H9 (cell line): ENCODE measurements around the gene SOCS1. TPM values are rescaled to one million over a fixed set of nuclear protein-coding genes. Genes with fewer than 3 reads are reported as not detected.

Experiments
- DNase-seq: peaks from one replicate; pipeline ENCODE4 v3.0.0-alpha.2; 2017
- H2AFZ ChIP-seq: one replicate; pipeline ENCODE4 v1.6.1; 2013; ENCODE audit warnings: mild to moderate bottlenecking, low read length, control low read depth, moderate library complexity
- H2AK5ac ChIP-seq: 2 replicates; pipeline ENCODE4 v1.6.1; 2013; ENCODE audit warnings: low read length, control low read depth, mixed read lengths; ENCODE audit not compliant: insufficient read length
- H2BK120ac ChIP-seq: one replicate; pipeline ENCODE4 v1.6.1; 2013; ENCODE audit warnings: low read depth, mild to moderate bottlenecking, low read length, control low read depth, inconsistent platforms; ENCODE audit not compliant: poor library complexity, severe bottlenecking
- H2BK12ac ChIP-seq: 2 replicates; pipeline ENCODE4 v1.6.1; 2013; ENCODE audit warnings: low read length, control low read depth, mixed read lengths, low read depth; ENCODE audit not compliant: insufficient read length
- H2BK15ac ChIP-seq: 2 replicates; pipeline ENCODE4 v1.6.1; 2013; ENCODE audit warnings: low read depth, low read length, control low read depth
- H2BK20ac ChIP-seq: one replicate; pipeline ENCODE4 v1.6.1; 2013; ENCODE audit warnings: low read depth, mild to moderate bottlenecking, low read length, control low read depth, inconsistent platforms; ENCODE audit not compliant: poor library complexity, severe bottlenecking
- H2BK5ac ChIP-seq: 2 replicates; pipeline ENCODE4 v1.6.1; 2013; ENCODE audit warnings: low read length, control low read depth, mixed read lengths; ENCODE audit not compliant: insufficient read length
- H3K14ac ChIP-seq: 2 replicates; pipeline ENCODE4 v1.6.1; 2013; ENCODE audit warnings: low read length, control low read depth; ENCODE audit not compliant: insufficient read depth
- H3K18ac ChIP-seq: 2 replicates; pipeline ENCODE4 v1.6.1; 2013; ENCODE audit warnings: low read depth, mild to moderate bottlenecking, mixed read lengths, low read length, control low read depth; ENCODE audit not compliant: insufficient read length
- H3K23ac ChIP-seq: 2 replicates; pipeline ENCODE4 v1.6.1; 2013; ENCODE audit warnings: low read length, control low read depth, mixed read lengths, low read depth; ENCODE audit not compliant: insufficient read length
- H3K23me2 ChIP-seq: 2 replicates; pipeline ENCODE4 v1.6.1; 2013; ENCODE audit warnings: low read depth, mild to moderate bottlenecking, mixed read lengths, low read length, control low read depth; ENCODE audit not compliant: insufficient read length, poor library complexity, severe bottlenecking
- H3K27ac ChIP-seq: 2 replicates; pipeline ENCODE4 v1.5.1; 2013; ENCODE audit warnings: low read length, control low read depth, mixed read lengths, low read depth; ENCODE audit not compliant: insufficient read length
- H3K27me3 ChIP-seq: 2 replicates; pipeline ENCODE4 v1.6.1; 2013; ENCODE audit warnings: low read length, control low read depth, inconsistent platforms; ENCODE audit not compliant: insufficient read depth
- H3K4ac ChIP-seq: 2 replicates; pipeline ENCODE4 v1.6.1; 2013; ENCODE audit warnings: low read depth, mild to moderate bottlenecking, control low read depth, inconsistent platforms, low read length, moderate library complexity
- H3K4me1 ChIP-seq: 2 replicates; pipeline ENCODE4 v1.6.1; 2013; ENCODE audit warnings: low read length, control low read depth, inconsistent platforms; ENCODE audit not compliant: insufficient read depth
- H3K4me2 ChIP-seq: 2 replicates; pipeline ENCODE4 v1.6.1; 2013; ENCODE audit warnings: low read length, control low read depth, mixed read lengths; ENCODE audit not compliant: insufficient read length, insufficient read depth
- H3K56ac ChIP-seq: 2 replicates; pipeline ENCODE4 v1.6.1; 2013; ENCODE audit warnings: low read depth, mild to moderate bottlenecking, mixed read lengths, low read length, control low read depth; ENCODE audit not compliant: insufficient read length
- H3K79me1 ChIP-seq: 2 replicates; pipeline ENCODE4 v1.6.1; 2013; ENCODE audit warnings: low read depth, mild to moderate bottlenecking, moderate library complexity, low read length, control low read depth, inconsistent platforms; ENCODE audit not compliant: insufficient read depth, poor library complexity, severe bottlenecking
- H3K79me2 ChIP-seq: 2 replicates; pipeline ENCODE4 v1.6.1; 2013; ENCODE audit warnings: low read length, control low read depth, inconsistent platforms; ENCODE audit not compliant: insufficient read depth
- H3K9ac ChIP-seq: 2 replicates; pipeline ENCODE4 v1.6.1; 2013; ENCODE audit warnings: low read length, control low read depth, mixed read lengths; ENCODE audit not compliant: insufficient read length; ENCODE audit errors: extremely low read depth
- H3K9me3 ChIP-seq: one replicate; pipeline ENCODE4 v1.6.1; 2013; ENCODE audit warnings: low read depth, low read length, inconsistent platforms; ENCODE audit not compliant: control insufficient read depth
- H3T11ph ChIP-seq: one replicate; pipeline ENCODE4 v1.6.1; 2013; ENCODE audit warnings: mild to moderate bottlenecking, low read length, control low read depth, inconsistent platforms
- H4K20me1 ChIP-seq: one replicate; pipeline ENCODE4 v1.6.1; 2013; ENCODE audit not compliant: control insufficient read depth, insufficient read length, insufficient read depth
- H4K5ac ChIP-seq: 2 replicates; pipeline ENCODE4 v1.6.1; 2013; ENCODE audit warnings: low read depth, mild to moderate bottlenecking, mixed read lengths, low read length, control low read depth; ENCODE audit not compliant: insufficient read length
- H4K8ac ChIP-seq: replicated peaks from 2 replicates; pipeline ENCODE4 v1.6.1; 2013; ENCODE audit warnings: low read length, control low read depth, mixed read lengths, low read depth; ENCODE audit not compliant: insufficient read length
- H4K91ac ChIP-seq: 2 replicates; pipeline ENCODE4 v1.6.1; 2013; ENCODE audit warnings: low read depth, mild to moderate bottlenecking, moderate library complexity, mixed read lengths, low read length, control low read depth; ENCODE audit not compliant: insufficient read length
- H3K27ac Mint-ChIP-seq, 3 experiments: 2 replicates in 2 of 3; 3 replicates in 1 of 3; pipeline ENCODE4 v1.8.0; 2020 to 2021; ENCODE audit warnings: mixed read lengths in 3 of 3, mild to moderate bottlenecking in 1 of 3, moderate library complexity in 1 of 3
- H3K27me3 Mint-ChIP-seq: 2 replicates; pipeline ENCODE4 v1.8.0; 2021; ENCODE audit warnings: low read depth, mild to moderate bottlenecking, moderate library complexity, mixed read lengths
- H3K36me3 Mint-ChIP-seq, 3 experiments: 2 replicates in 2 of 3; 3 replicates in 1 of 3; pipeline ENCODE4 v1.8.0; 2020 to 2021; ENCODE audit warnings: low read depth in 3 of 3, mixed read lengths in 3 of 3; ENCODE audit not compliant: insufficient read depth in 1 of 3
- H3K4me1 Mint-ChIP-seq, 2 experiments: 2 replicates each; pipeline ENCODE4 v1.8.0; 2020; ENCODE audit warnings: mixed read lengths in 2 of 2
- H3K4me3 Mint-ChIP-seq, 2 experiments: 2 replicates in 1 of 2; 3 replicates in 1 of 2; pipeline ENCODE4 v1.8.0; 2020 to 2021; ENCODE audit warnings: mild to moderate bottlenecking in 2 of 2, mixed read lengths in 2 of 2, moderate library complexity in 1 of 2
- H3K9me3 Mint-ChIP-seq, 2 experiments: 2 replicates in 1 of 2; 3 replicates in 1 of 2; pipeline ENCODE4 v1.8.0; 2020; ENCODE audit warnings: mild to moderate bottlenecking in 2 of 2, mixed read lengths in 2 of 2, moderate library complexity in 1 of 2
- total RNA-seq: library from RNA; stranded (reverse); gene quantifications from 2 replicates; pipeline ENCODE4 v1.2.1, GENCODE V29; 2021
- TF ChIP-seq, protein P1 (sequence below): fragments of 200-600 bp; sonication (generic); conservative IDR thresholded peaks from 3 replicates; pipeline ENCODE4 v1.8.0; 2021; ENCODE audit warnings: antibody characterized with exemption, mild to moderate bottlenecking

The SOCS1 gene
- total RNA-seq, 1 experiment from 2014 or later = 11.0 TPM

- no peak overlapping the region for H2AK5ac ChIP-seq
- H4K91ac ChIP-seq = no peak overlapping the region
- no peak overlapping the region for H2BK12ac ChIP-seq
- no peak overlapping the region for H4K5ac ChIP-seq
- no peak for DNase-seq
- H2AFZ ChIP-seq = no peak overlapping the region
- no peaks in the 10 kb centered on the region for H3K27me3 ChIP-seq
- no peak overlapping the region for H3T11ph ChIP-seq
- no peak overlapping the region for H3K4ac ChIP-seq
- no peaks in the 10 kb centered on the region for H3K9me3 ChIP-seq
- H3K79me1 ChIP-seq = no peaks in the 10 kb centered on the region
- H2BK15ac ChIP-seq = no peak overlapping the region
- H2BK20ac ChIP-seq = no peak overlapping the region
- no peak overlapping the region for H3K4me2 ChIP-seq
- H3K9ac ChIP-seq = no peak overlapping the region
- no peak overlapping the region for H4K8ac ChIP-seq
- H2BK5ac ChIP-seq = no peak overlapping the region
- Mint-ChIP-seq H3K9me3 (no peaks in the 10 kb centered on the region), H3K27me3 (peaks cover 1% of the 10 kb centered on the region; the same call in 1 of the 2 replicates), H3K36me3 (no peaks in the 10 kb centered on the region; a peak in 1 of 7 replicates), H3K4me3 (no peak overlapping the region), H3K4me1 (peaks cover 3 to 5% of the 10 kb centered on the region in 2 experiments; a peak in 2 of 4 replicates), H3K27ac (no peak overlapping the region)
- no peak overlapping the region for H3K56ac ChIP-seq
- TF ChIP-seq, protein P1, sequence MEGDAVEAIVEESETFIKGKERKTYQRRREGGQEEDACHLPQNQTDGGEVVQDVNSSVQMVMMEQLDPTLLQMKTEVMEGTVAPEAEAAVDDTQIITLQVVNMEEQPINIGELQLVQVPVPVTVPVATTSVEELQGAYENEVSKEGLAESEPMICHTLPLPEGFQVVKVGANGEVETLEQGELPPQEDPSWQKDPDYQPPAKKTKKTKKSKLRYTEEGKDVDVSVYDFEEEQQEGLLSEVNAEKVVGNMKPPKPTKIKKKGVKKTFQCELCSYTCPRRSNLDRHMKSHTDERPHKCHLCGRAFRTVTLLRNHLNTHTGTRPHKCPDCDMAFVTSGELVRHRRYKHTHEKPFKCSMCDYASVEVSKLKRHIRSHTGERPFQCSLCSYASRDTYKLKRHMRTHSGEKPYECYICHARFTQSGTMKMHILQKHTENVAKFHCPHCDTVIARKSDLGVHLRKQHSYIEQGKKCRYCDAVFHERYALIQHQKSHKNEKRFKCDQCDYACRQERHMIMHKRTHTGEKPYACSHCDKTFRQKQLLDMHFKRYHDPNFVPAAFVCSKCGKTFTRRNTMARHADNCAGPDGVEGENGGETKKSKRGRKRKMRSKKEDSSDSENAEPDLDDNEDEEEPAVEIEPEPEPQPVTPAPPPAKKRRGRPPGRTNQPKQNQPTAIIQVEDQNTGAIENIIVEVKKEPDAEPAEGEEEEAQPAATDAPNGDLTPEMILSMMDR = no peak
- no peaks in the 10 kb centered on the region for H3K23me2 ChIP-seq
- H3K14ac ChIP-seq = no peak overlapping the region
- no peaks in the 10 kb centered on the region for H3K4me1 ChIP-seq
- no peak overlapping the region for H2BK120ac ChIP-seq
- no peak overlapping the region for H3K23ac ChIP-seq
- H3K27ac ChIP-seq = no peak overlapping the region
- no peaks in the 10 kb centered on the region for H4K20me1 ChIP-seq
- H3K79me2 ChIP-seq = no peaks in the 10 kb centered on the region
- no peak overlapping the region for H3K18ac ChIP-seq
Measured at GRCh38 chr16:11245988-11246387, 10.0 kb downstream of the SOCS1 start.
